Measurements from ENCODE around the gene BRINP1.

Gene BRINP1

GRCh38 chr9:119298076-119298853 lies 71.0 kb downstream of the BRINP1 start:
- no peak overlapping the region for H3K4me3 ChIP-seq (ENCODE audit: low read depth in 1 of 2, low read length in 2 of 2)
- no peaks in the 10 kb centered on the region for H3K36me3 ChIP-seq (ENCODE audit: control insufficient read depth in 1 of 2, insufficient read depth in 2 of 2, low read length in 2 of 2)
- no peaks in the 10 kb centered on the region for H3K4me1 ChIP-seq (ENCODE audit: control insufficient read depth in 1 of 2, insufficient read depth in 2 of 2, low read length in 2 of 2)
- no peak overlapping the region for H3K27ac ChIP-seq (ENCODE audit: low read length)
- H3K9me3 ChIP-seq (ENCODE audit: control insufficient read depth in 1 of 2, low read length in 2 of 2), result no peaks in the 10 kb centered on the region
- H3K27me3 ChIP-seq (ENCODE audit: low read depth, low read length), result no peaks in the 10 kb centered on the region

DNA sequence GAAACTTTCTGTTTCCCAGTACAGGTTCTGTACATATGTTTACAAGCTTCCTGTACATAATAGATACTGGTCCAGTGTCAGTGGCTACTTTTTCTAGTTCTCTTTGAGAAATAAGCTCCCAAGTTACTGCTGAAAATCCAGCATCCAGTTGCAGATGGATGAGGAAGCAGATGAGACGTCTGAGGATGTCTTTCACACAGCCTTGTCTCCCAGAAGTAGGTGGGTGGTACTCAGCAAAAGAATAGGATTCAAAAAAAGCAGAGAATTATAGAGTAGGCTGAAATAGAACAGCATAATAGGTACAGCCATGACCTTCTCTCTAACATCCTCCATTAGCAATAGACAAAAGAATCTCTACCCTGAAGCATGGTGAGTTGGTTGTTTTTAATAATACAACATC lies 77.7 kb downstream of the BRINP1 start:
- no peaks in the 10 kb centered on the region for H3K4me1 ChIP-seq (ENCODE audit: control insufficient read depth in 1 of 2, insufficient read depth in 2 of 2, low read length in 2 of 2)
- H3K4me3 ChIP-seq (ENCODE audit: low read depth in 1 of 2, low read length in 2 of 2), result no peak overlapping the region
- H3K27ac ChIP-seq (ENCODE audit: low read length), result no peak overlapping the region
- H3K27me3 ChIP-seq (ENCODE audit: low read depth, low read length), result no peaks in the 10 kb centered on the region
- no peaks in the 10 kb centered on the region for H3K9me3 ChIP-seq (ENCODE audit: control insufficient read depth in 1 of 2, low read length in 2 of 2)
- H3K36me3 ChIP-seq (ENCODE audit: control insufficient read depth in 1 of 2, insufficient read depth in 2 of 2, low read length in 2 of 2), result no peaks in the 10 kb centered on the region

GRCh38 chr9:119289740-119290433 lies 79.3 kb downstream of the BRINP1 start:
- H3K9me3 ChIP-seq (ENCODE audit: control insufficient read depth in 1 of 2, low read length in 2 of 2), result no peaks in the 10 kb centered on the region
- H3K27ac ChIP-seq (ENCODE audit: low read length), result no peak overlapping the region
- no peaks in the 10 kb centered on the region for H3K27me3 ChIP-seq (ENCODE audit: low read depth, low read length)
- H3K4me3 ChIP-seq (ENCODE audit: low read depth in 1 of 2, low read length in 2 of 2), result no peak overlapping the region
- no peaks in the 10 kb centered on the region for H3K36me3 ChIP-seq (ENCODE audit: control insufficient read depth in 1 of 2, insufficient read depth in 2 of 2, low read length in 2 of 2)
- no peaks in the 10 kb centered on the region for H3K4me1 ChIP-seq (ENCODE audit: control insufficient read depth in 1 of 2, insufficient read depth in 2 of 2, low read length in 2 of 2)

- Histone ChIP-seq H3K4me1 (ENCODE audit: control insufficient read depth in 1 of 2, insufficient read depth in 2 of 2, low read length in 2 of 2) (no peaks in the 10 kb centered on the region), H3K27me3 (ENCODE audit: low read depth, low read length) (no peaks in the 10 kb centered on the region), H3K27ac (ENCODE audit: low read length) (no peak overlapping the region), H3K9me3 (ENCODE audit: control insufficient read depth in 1 of 2, low read length in 2 of 2) (no peaks in the 10 kb centered on the region), H3K4me3 (ENCODE audit: low read depth in 1 of 2, low read length in 2 of 2) (no peak overlapping the region), H3K36me3 (ENCODE audit: control insufficient read depth in 1 of 2, insufficient read depth in 2 of 2, low read length in 2 of 2) (no peaks in the 10 kb centered on the region)
These were observed 84.5 kb downstream of the BRINP1 start for GRCh38 chr9:119284587-119285337.

DNA sequence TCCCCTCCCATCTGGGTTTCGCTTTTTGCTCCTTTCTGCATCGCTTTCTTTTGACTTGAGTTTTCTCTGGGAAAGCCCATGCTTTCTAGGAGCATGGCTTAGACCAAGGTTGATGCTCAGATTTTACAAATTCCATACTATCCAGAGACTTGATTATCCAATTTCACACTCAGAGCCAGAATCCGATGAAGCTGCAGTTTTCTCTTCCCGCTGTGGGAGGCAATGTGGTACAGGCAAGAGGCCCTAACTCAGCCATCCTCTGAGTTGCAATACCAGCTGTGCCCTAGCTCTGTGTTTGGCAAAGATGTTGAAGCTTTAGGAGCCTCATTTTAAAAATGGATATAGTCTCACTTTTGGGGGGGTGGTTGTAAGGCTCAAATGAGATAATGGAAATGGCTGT lies 85.1 kb downstream of the BRINP1 start:
- Histone ChIP-seq H3K27ac (ENCODE audit: low read length) (no peak overlapping the region), H3K4me1 (ENCODE audit: control insufficient read depth in 1 of 2, insufficient read depth in 2 of 2, low read length in 2 of 2) (no peaks in the 10 kb centered on the region), H3K9me3 (ENCODE audit: control insufficient read depth in 1 of 2, low read length in 2 of 2) (no peaks in the 10 kb centered on the region), H3K4me3 (ENCODE audit: low read depth in 1 of 2, low read length in 2 of 2) (no peak overlapping the region), H3K27me3 (ENCODE audit: low read depth, low read length) (no peaks in the 10 kb centered on the region), H3K36me3 (ENCODE audit: control insufficient read depth in 1 of 2, insufficient read depth in 2 of 2, low read length in 2 of 2) (no peaks in the 10 kb centered on the region)

GRCh38 chr9:119283078-119283794 lies 86.0 kb downstream of the BRINP1 start:
- Histone ChIP-seq H3K4me1 (ENCODE audit: control insufficient read depth in 1 of 2, insufficient read depth in 2 of 2, low read length in 2 of 2) (no peaks in the 10 kb centered on the region), H3K4me3 (ENCODE audit: low read depth in 1 of 2, low read length in 2 of 2) (no peak overlapping the region), H3K27me3 (ENCODE audit: low read depth, low read length) (no peaks in the 10 kb centered on the region), H3K27ac (ENCODE audit: low read length) (no peak overlapping the region), H3K9me3 (ENCODE audit: control insufficient read depth in 1 of 2, low read length in 2 of 2) (no peaks in the 10 kb centered on the region), H3K36me3 (ENCODE audit: control insufficient read depth in 1 of 2, insufficient read depth in 2 of 2, low read length in 2 of 2) (no peaks in the 10 kb centered on the region)

DNA sequence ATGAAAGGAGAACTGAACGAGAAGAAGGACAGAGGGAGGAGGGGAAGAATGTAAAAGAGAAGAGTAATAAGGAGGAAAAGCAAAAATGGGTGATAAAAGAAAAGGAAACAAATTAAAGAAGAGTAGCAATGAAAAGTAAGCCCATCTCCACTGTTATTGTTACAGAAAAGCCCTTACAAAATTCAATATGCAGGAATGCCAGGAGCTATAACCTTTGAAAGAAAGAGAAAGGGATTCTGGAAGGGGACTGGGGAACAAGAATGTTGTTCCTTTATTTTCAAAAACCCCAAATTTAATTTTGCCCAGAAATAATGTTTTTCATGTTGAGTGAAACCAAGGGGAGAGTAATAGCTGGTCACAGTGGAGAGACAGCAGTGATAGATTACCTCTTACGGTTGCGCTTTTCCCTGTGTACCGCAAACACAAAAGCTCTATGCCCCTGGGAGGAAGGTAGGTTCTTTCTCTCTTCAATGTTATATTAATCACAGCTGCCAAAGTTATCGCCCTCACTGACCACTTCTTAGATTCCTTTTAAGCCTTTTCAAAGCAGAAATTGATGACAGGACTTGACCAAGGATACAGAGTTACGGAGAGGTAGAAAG lies 86.7 kb downstream of the BRINP1 start:
- no peak overlapping the region for H3K4me3 ChIP-seq (ENCODE audit: low read depth in 1 of 2, low read length in 2 of 2)
- H3K27me3 ChIP-seq (ENCODE audit: low read depth, low read length), result no peaks in the 10 kb centered on the region
- no peak overlapping the region for H3K27ac ChIP-seq (ENCODE audit: low read length)
- no peaks in the 10 kb centered on the region for H3K9me3 ChIP-seq (ENCODE audit: control insufficient read depth in 1 of 2, low read length in 2 of 2)
- H3K36me3 ChIP-seq (ENCODE audit: control insufficient read depth in 1 of 2, insufficient read depth in 2 of 2, low read length in 2 of 2), result no peaks in the 10 kb centered on the region
- H3K4me1 ChIP-seq (ENCODE audit: control insufficient read depth in 1 of 2, insufficient read depth in 2 of 2, low read length in 2 of 2), result no peaks in the 10 kb centered on the region

- no peaks in the 10 kb centered on the region for H3K9me3 ChIP-seq (ENCODE audit: control insufficient read depth in 1 of 2, low read length in 2 of 2)
- no peaks in the 10 kb centered on the region for H3K4me1 ChIP-seq (ENCODE audit: control insufficient read depth in 1 of 2, insufficient read depth in 2 of 2, low read length in 2 of 2)
- no peaks in the 10 kb centered on the region for H3K27me3 ChIP-seq (ENCODE audit: low read depth, low read length)
- H3K27ac ChIP-seq (ENCODE audit: low read length), result no peak overlapping the region
- no peaks in the 10 kb centered on the region for H3K36me3 ChIP-seq (ENCODE audit: control insufficient read depth in 1 of 2, insufficient read depth in 2 of 2, low read length in 2 of 2)
- H3K4me3 ChIP-seq (ENCODE audit: low read depth in 1 of 2, low read length in 2 of 2), result no peak overlapping the region
These were observed 88.3 kb downstream of the BRINP1 start for GRCh38 chr9:119280740-119281485.

DNA sequence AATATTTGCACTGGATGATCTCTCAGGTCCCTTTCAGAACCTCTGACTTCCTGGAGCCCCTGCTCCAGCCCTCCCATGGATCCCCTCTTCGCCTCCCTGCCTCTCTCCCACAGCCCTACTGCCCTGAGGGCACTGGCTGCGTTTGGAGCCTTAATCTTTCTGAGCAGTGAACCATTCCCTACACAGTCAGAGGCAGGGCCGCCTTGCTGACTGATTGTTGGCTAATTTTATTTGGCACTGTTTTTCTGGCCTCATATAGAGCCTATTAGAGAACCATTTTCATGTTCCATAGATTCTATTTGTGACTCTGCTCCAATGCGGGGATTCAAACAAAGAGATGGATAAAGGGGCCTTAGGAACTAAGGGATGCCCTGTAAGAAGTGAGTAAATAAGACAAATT lies 91.1 kb downstream of the BRINP1 start:
- Histone ChIP-seq H3K4me3 (ENCODE audit: low read depth in 1 of 2, low read length in 2 of 2) (no peak overlapping the region), H3K27me3 (ENCODE audit: low read depth, low read length) (no peaks in the 10 kb centered on the region), H3K27ac (ENCODE audit: low read length) (no peak overlapping the region), H3K4me1 (ENCODE audit: control insufficient read depth in 1 of 2, insufficient read depth in 2 of 2, low read length in 2 of 2) (no peaks in the 10 kb centered on the region), H3K36me3 (ENCODE audit: control insufficient read depth in 1 of 2, insufficient read depth in 2 of 2, low read length in 2 of 2) (no peaks in the 10 kb centered on the region), H3K9me3 (ENCODE audit: control insufficient read depth in 1 of 2, low read length in 2 of 2) (no peaks in the 10 kb centered on the region)

GRCh38 chr9:119273984-119274665 lies 95.1 kb downstream of the BRINP1 start:
- Histone ChIP-seq H3K36me3 (ENCODE audit: control insufficient read depth in 1 of 2, insufficient read depth in 2 of 2, low read length in 2 of 2) (no peaks in the 10 kb centered on the region), H3K27me3 (ENCODE audit: low read depth, low read length) (no peaks in the 10 kb centered on the region), H3K4me1 (ENCODE audit: control insufficient read depth in 1 of 2, insufficient read depth in 2 of 2, low read length in 2 of 2) (no peaks in the 10 kb centered on the region), H3K4me3 (ENCODE audit: low read depth in 1 of 2, low read length in 2 of 2) (no peak overlapping the region), H3K27ac (ENCODE audit: low read length) (no peak overlapping the region), H3K9me3 (ENCODE audit: control insufficient read depth in 1 of 2, low read length in 2 of 2) (no peaks in the 10 kb centered on the region)

All from muscle layer of duodenum (tissue), 2 donors.